Nucleus accumbens (tissue), 56 donors: ENCODE results near the gene THAP4.
A peak's percentile ranks its signal among the peaks of the same experiment; 100 is the strongest.
"Not testable (repeated sequence)": the region's sequence is repeated elsewhere in the genome, so short reads cannot be mapped to it uniquely, and the experiment has no call there.

Source experiments
- DNase-seq, 56 donors: peaks; one replicate each; lab custom pipeline; 2025; lab: John Stamatoyannopoulos, UW

The THAP4 gene

GRCh38 chr2:241666627-241667400, 29.9 kb upstream of the THAP4 start:
- peak in 10 of 56 donors; percentile 7 to 49 (median 24) for DNase-seq

DNA sequence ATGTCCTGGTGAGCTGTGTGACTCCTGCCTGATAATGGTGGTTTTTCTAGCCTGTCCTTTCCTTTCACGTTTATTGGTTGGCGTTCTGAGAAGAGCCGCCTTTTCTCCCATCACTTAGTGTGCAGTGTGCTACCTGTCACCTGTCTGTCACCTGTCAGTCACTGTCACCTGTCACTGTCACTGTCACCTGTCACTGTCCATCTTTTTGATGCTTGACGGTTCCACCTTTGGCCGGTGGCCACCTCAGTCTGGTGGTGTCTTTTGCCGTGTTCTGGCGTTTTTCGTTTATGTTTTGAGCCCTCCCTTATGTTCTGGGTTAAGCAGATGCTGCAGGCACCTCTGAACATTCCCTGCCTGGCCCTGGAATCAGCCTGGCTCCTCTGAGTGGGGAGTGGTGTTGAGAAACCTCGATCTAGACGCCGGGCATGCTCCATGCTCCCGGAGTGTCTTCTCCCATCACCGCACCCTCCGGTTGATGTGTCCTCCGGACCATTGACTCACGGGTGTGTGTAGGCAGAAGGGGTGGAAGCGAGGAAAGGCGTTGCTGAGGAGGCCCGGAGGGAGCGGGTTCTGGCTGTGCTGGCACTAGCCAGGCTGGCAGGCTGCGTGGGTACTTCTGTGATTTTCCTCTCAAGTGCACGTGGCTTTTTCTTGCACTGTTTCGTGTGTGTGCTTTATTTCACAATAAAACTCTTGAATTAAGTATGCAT, 28.9 kb upstream of the THAP4 start:
- peak in 25 of 56 donors; percentile 2 to 69 (median 28) for DNase-seq

GRCh38 chr2:241662731-241663130, 25.8 kb upstream of the THAP4 start:
- DNase-seq = not testable (repeated sequence)

DNA sequence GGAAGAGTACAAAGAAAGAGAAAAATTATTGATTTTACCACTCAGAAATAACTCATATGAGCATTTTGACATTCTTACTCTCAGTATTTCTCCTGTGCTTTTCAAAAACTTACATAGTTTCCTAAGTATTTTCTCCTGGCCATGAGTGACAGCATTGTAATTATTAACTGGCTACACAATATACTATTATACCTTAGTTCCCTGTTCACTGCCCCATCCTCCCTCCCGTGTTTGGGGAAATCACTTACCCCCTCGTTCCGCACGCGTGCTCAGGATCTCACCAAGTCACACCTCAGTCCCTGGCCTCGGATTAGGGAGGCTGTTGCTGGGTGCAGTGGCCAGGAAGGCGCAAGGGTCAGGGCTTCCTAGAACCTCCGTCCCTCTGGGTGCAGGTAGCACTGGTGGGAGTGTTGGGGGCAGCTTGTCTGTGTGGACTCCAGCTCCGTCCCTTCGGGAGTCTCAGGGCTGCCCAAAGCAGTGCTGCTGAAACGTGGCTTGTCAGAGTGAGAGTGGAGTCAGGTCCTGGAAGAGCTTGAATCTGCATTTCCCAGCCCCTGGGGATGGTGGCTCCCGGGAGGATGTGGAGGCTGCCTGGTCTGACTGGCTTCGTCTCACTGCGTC, 23.7 kb upstream of the THAP4 start:
- DNase-seq = no peak

GRCh38 chr2:241659150-241659739, 22.3 kb upstream of the THAP4 start:
- peak in 48 of 56 donors; percentile 4 to 82 (median 45) for DNase-seq

- DNase-seq = no peak
Measured at GRCh38 chr2:241658296-241658695, 21.3 kb upstream of the THAP4 start.

- DNase-seq = no peak
Measured at GRCh38 chr2:241657786-241658254, 20.9 kb upstream of the THAP4 start.

DNA sequence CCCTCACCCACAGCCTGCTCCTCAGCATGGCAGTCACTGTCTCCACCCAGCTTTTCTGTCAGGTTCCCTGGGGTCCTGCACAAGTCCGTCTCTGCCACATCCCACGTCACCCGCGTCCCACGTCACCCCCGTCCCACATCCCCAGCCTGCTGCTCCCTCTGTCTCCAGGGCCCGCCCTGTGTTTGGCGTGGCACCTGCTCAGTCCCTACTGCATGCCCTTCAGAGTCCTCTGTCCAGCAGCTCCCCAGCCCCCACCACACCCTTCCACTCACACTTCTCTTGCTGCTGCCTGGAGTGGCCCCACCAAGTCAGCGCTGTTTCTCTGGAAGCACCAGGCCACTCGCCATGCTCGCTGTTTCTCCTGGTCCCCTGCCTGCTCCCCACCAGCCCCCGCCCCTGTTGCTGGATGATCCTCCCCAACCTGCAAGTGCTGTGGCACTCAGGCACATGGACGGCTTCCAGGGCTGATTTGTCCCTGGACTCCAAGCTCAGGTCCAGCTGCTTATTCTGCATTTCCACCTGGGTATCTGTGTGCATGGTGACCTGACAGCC, 19.3 kb upstream of the THAP4 start:
- no peak for DNase-seq

- no peak for DNase-seq
Measured at GRCh38 chr2:241655516-241656189, 18.7 kb upstream of the THAP4 start.

DNA sequence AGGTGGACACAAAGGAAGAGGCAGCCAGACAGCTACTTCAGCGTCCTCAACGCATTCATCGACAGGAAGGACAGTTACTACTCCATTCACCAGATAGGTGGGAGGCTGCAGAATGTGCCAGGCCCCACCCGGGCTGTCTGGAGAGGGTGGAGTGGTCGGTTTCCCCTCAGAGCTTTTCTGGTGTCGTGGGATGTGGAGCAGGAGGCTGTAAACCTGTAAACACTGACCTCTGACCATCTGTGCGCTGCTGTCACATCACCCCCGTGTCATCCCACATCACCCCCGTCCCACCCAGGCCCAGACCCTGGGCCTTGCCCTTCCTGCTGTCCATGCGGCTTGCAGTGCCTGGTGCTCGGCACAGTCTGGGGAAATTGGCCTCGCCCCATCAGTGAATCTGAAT, 17.6 kb upstream of the THAP4 start:
- DNase-seq = no peak

- DNase-seq = no peak
Measured at GRCh38 chr2:241653210-241653750, 16.3 kb upstream of the THAP4 start.

- DNase-seq = no peak
Measured at GRCh38 chr2:241652722-241653121, 15.8 kb upstream of the THAP4 start.

DNA sequence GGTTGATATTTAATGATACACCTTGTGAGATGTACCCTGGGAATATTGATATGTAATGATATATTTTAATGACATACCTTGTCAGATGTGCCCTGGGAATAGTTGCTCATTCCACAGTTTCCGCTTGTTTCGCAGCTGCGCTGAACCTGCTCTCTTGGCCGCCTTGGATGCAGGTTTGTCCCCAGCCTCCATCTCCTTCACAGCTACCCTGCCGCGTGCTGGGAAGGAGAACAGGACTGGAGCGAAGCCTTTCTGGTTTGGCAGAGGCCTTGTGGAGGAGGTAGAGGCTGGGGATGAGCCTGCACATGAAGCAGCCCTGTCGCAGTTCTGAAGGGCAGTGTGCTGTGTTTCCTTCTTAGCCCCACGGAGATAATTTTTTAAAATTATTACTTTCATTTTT, 15.2 kb upstream of the THAP4 start:
- no peak for DNase-seq

DNA sequence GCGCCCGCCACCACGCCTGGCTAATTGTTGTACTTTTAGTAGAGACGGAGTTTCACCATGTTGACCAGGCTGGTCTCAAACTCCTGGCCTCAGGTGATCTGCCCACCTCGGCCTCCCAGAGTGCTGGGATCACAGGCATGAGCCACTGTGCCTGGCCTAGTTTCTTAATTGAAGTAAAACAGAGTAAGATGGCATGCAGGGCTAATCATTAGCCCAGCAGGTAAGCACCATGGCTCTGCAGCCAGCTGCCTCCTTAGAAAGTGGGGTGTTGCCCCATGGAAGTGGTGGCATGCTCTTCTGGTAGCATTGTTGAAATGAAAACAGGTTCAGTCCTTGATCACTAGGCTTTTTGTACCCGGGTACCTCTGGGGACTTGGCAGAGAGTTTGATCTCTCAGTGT, 13.0 kb upstream of the THAP4 start:
- no peak for DNase-seq

- peak in 2 of 56 donors; percentile 5 to 27 for DNase-seq
Measured at GRCh38 chr2:241649404-241649803, 12.4 kb upstream of the THAP4 start.

- no peak for DNase-seq
Measured at GRCh38 chr2:241648453-241648852, 11.5 kb upstream of the THAP4 start.

DNA sequence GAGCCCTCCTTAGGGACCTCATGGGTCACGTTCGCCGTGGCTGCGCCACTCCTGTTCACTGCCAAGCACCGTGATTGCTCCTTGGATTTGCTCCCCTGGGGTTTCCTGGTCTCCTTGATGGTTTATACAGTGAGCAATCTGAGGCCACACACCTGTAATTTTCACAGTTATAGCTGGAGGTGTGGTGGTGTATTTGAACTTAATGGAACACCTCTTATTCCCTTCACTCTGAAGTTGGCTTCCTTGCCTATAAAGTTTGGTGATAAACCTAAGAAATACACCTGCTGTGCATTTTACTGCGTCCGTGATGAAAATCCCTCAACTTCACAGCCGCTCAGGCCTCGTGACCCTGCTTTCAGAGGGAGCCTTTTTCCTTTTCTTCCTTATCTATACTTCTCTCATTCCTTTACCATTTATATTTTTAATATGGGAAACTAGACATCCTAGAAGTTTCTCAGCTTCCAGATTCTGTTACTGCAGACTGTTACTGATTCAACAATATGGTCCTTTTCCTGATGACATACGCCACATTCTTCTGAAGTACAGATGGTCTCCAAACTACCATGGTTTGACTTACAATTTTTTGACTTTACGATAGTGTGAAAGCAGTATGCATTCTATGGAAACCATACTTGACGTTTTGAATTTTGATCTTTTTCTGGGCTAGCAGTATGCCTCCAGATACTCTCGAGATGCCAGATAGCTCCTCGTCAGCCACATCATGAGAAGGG, 9.1 kb upstream of the THAP4 start:
- DNase-seq = no peak

DNA sequence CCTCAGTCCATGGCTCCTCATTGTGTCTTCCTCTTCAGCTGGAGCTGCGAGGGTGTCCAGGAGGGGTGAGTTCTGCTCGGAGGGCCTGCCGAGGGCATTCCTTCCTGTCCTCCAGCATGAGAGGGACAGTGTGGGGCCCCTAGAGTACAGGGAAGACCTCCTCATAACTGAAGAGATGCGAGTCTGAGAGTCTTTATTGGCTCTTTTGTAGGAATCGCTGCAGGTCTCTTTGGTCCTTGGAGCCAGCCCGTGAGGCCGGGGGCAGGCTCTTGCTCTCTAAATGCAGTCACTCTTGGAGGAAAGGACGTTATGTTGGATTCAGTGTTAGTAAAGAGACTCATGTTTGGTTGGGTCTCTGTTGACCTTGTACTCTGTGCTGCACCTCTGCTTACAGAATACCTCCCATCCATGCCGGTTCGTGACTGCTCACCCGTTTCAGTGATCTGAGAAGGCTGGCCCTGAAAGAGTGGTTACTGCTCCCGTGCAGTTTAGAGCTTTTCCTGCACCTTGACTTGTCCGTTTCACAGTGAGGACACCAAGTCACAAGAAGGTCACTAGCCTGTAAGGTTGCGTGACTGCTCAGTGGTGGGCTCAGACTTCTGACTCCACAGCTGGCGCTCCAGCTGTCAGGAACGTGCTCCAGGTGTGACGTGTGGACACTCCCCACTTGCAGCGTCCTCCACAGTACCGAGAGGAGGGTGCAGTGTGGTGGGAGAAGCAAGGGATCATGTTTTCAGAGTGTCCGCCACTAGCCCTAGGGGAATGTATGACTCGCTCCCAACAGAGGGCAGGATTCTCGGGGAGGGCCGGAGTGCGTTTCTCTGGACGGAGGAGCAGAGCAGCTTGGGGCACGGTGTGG, 8.3 kb upstream of the THAP4 start:
- no peak for DNase-seq
